Measurements from ENCODE around the gene RGS2. TPM values are rescaled to one million over a fixed set of nuclear protein-coding genes. Genes with fewer than 3 reads are reported as not detected.

The RGS2 gene
- polyA plus RNA-seq, 1 of the 3 experiments (the other 2 are of a cell fraction) = 47.1 TPM

- no peaks in the 10 kb centered on the region for H3K36me3 ChIP-seq (replicated peaks in 1 of 2; ENCODE audit: control insufficient read depth in 1 of 2, insufficient read depth in 2 of 2, low read length in 1 of 2)
- ChIA-PET POLR2A (no interaction called here), CTCF (interaction anchor here (0.7 to 1.9 kb wide), 5 partner anchors 8 to 223 kb away, joined by 3 to 8 read pairs (median 5); no protein-coding TSS in a partner anchor)
- H3K27me3 ChIP-seq (ENCODE audit: insufficient read depth) = no peaks in the 10 kb centered on the region
- H3K9me3 ChIP-seq = no peaks in the 10 kb centered on the region
- H4K20me1 ChIP-seq (ENCODE audit: insufficient read depth) = no peaks in the 10 kb centered on the region
- H3K9me2 ChIP-seq = no peaks in the 10 kb centered on the region
- no peak overlapping the region for H3K4me3 ChIP-seq (ENCODE audit: low read depth in 2 of 2, low read length in 1 of 2)
- no peaks in the 10 kb centered on the region for H3K79me2 ChIP-seq (ENCODE audit: insufficient read depth)
- peaks cover 0 to 8% of the 10 kb centered on the region in 2 experiments; a peak in 1 of 4 replicates for H3K4me1 ChIP-seq (ENCODE audit: control insufficient read depth in 1 of 2, insufficient read depth in 2 of 2, low read depth in 1 of 2, low read length in 1 of 2)
- no peak for DNase-seq
- TF ChIP-seq GABPA (IDR thresholded peaks at IDR 0.05; ENCODE audit: low read depth) (no peak), IRF3 (IDR thresholded peaks at IDR 0.05; ENCODE audit: low read depth, low read length) (no peak), CHD2 (IDR thresholded peaks at IDR 0.05; ENCODE audit: low read length, partially characterized antibody) (no peak), FOXJ3 (CRISPR knock-in tag; IDR thresholded peaks at IDR 0.05) (no peak), EP300 (IDR thresholded peaks at IDR 0.05; ENCODE audit: borderline replicate concordance in 1 of 2, low read depth in 1 of 2, low read length in 1 of 2) (no peak), ZBTB33 (IDR thresholded peaks at IDR 0.05; ENCODE audit: borderline replicate concordance, low read depth) (no peak), RAD21 (IDR thresholded peaks at IDR 0.05; ENCODE audit: low read length) (no peak), ELF1 (IDR thresholded peaks at IDR 0.05) (no peak), SMC3 (IDR thresholded peaks at IDR 0.05; ENCODE audit: low read depth, low read length) (no peak), EZH2phosphoT487 (IDR thresholded peaks at IDR 0.05; ENCODE audit: borderline replicate concordance, low read depth) (no peak), RCOR1 (IDR thresholded peaks at IDR 0.05; ENCODE audit: low read length) (no peak), JUND (IDR thresholded peaks at IDR 0.05) (no peak), USF2 (IDR thresholded peaks at IDR 0.05; ENCODE audit: borderline replicate concordance, low read depth, low read length) (no peak), NFIC (IDR thresholded peaks at IDR 0.05; ENCODE audit: borderline replicate concordance) (no peak), GATA2 (CRISPR knock-in tag; IDR thresholded peaks at IDR 0.05) (no peak)
- H3K9ac ChIP-seq = no peak overlapping the region
- no peak overlapping the region for H3K4me2 ChIP-seq
- H2AFZ ChIP-seq (ENCODE audit: low read depth) = no peak overlapping the region
- H3K27ac ChIP-seq (ENCODE audit: low read depth in 2 of 2, low read length in 1 of 2) = no peak overlapping the region
- WGBS (ENCODE audit: low lambda C conversion rate) = 100% methylated on average over 1 of the region's 1 CpG
- H3F3A ChIP-seq (replicated peaks; ENCODE audit: insufficient read depth) = peaks cover 4% of the 10 kb centered on the region
Observed at GRCh38 chr1:192797143-192797542, 11.7 kb upstream of the RGS2 start.
